ENCODE results near the gene SYNPO2.

SYNPO2 gene

DNA sequence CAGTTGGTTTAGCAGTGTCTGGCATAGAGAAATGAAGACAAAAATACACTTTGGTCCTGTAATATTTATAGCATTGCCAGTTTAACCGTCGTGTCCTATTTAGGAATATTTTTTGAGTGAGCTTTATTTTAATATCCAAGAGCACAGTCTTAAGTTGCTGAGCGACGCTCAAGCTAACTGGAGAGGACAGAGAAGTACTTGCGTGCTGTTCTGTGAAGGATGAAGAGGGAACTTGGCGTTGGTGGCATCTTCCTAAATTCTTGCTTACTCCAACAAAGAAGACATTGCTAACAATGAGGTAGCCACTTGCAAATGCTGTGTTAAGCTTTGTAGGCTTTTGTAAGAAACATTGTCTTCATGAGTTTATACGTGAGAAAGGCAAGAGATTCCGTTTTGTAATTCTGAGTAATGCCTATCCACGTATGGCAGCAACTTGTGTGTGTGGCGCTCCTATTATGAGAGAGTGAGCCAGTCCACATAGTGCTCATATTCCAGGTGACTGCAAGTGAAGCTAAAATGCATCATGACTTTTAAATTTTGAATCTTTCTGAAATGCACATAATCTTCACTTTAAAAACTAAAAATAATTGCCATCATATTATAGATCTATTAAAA, 50.6 kb downstream of the SYNPO2 start:
- DNase-seq (ENCODE audit: low spot score): no peak

GRCh38 chr4:118941149-118941548, 52.5 kb downstream of the SYNPO2 start:
- no peak for DNase-seq (ENCODE audit: low spot score)

- DNase-seq (ENCODE audit: low spot score): no peak
These were observed 53.1 kb downstream of the SYNPO2 start for GRCh38 chr4:118941799-118942198.

DNA sequence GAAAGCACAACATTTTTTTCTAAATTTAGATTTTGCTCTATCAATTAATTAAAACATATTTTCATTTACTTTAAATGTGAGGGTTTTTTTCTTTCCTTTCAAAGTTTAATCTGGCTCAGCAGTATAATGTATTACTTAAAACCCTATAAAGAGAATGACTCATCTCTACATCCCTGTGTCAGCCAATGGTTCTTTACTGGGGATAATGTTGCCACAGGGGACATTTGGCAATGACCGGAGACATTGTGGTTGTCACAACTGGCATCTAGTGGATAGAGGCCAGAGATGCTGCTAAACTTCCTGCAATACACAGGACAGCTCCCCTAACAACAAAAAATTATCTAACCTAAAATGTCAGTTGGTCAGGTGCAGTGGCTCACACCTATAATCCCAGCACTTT, 53.8 kb downstream of the SYNPO2 start:
- no peak for DNase-seq (ENCODE audit: low spot score)

DNA sequence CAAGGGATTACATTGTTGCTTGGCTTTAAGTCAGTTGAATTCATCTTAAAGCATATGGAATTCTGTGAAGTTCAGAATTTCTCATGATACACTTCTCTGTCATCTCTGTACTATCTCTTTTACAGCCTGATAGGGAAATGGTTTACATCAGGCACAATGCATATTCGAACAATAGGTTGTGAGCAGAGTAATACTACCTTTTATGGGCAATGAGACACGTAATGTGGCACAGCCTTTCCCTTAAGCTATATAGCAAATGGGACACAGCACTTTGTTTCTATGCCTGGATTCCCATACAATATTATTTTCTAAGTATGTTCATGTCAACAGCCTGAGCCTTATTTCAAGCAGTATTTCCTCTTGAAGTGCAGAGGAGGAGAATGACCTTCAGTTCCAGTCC, 58.4 kb downstream of the SYNPO2 start:
- DNase-seq (ENCODE audit: low spot score): no peak

GRCh38 chr4:118948545-118949144, 60.0 kb downstream of the SYNPO2 start:
- no peak for DNase-seq (ENCODE audit: low spot score)

- no peak for DNase-seq (ENCODE audit: low spot score)
These were observed 61.6 kb downstream of the SYNPO2 start for GRCh38 chr4:118950224-118950623.

- no peak for DNase-seq (ENCODE audit: low spot score)
These were observed 62.4 kb downstream of the SYNPO2 start for GRCh38 chr4:118950929-118951570.

- DNase-seq (ENCODE audit: low spot score): no peak
These were observed 64.6 kb downstream of the SYNPO2 start for GRCh38 chr4:118953276-118953675.

DNA sequence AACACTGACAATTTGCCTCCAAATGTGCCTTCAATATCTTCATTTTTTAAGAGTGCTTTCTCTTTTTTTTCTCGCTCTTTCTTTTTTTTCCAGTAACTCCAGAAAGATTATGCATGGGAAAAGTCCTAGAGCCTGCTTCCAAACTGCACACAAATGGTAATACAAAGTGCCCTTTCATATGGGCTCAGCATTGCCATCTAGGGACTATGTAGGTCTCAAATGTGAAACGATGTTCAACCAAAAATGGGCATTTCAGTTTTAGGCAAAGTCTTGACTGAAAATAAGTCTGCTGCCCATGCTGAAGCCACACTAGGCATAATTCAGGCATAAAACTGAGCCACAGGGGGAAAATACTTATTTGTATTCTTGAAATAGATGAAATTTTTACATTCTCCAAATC, 65.6 kb downstream of the SYNPO2 start:
- DNase-seq (ENCODE audit: low spot score): no peak

- DNase-seq (ENCODE audit: low spot score): no peak
These were observed 66.9 kb downstream of the SYNPO2 start for GRCh38 chr4:118955515-118955914.

DNA sequence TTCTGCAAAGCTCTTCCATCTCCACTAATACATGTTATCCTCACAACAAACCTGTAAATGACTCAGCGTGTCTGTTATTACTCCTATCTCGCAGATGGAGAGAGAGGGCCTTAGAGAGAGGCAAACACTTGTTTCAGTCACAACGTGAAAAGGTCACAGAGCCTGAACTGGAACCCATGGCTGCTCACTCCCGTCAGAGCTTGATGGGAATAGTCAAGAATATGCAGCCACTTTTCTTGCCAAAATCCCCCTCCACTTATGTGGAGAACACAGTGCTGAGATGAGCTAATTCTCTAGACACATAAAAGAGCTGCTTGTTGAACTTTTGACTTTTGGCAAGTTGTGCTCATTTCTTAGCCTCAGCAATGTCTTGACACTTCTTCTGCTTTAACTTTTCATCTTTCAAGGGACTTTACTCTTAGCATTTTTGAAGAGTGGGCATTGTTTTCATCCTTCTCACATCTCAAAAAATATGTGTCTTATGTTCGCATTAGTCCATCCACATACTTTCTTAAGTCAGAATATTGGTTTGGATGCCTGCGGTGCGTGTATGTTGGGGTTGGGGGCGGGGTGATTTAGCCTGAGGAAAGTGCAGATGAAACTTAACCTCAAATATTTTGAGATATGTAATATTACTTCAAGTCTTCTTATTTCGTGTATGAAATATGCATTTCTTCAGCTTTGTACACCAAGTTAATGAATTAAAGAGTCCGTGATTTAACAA, 69.2 kb downstream of the SYNPO2 start:
- no peak for DNase-seq (ENCODE audit: low spot score)

DNA sequence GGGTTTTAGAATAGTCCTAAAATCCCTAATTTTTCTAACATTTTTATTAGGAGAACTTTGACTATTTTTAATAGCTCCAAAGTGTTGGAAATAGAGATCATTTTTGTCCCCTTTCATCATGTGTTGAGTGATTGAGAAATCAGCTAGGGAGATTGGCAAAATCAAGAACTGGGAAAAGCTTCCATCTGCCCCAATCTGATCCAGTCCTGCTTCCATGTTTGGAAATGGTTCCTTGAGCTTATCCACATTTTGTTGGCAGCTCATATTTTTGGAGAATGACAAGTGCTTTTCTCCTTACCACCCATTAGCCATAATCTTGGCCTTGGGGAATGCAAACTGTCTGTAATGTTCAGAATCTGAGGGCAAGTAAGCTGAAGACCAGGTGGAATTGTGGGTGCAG, 73.9 kb downstream of the SYNPO2 start:
- no peak for DNase-seq (ENCODE audit: low spot score)

DNA sequence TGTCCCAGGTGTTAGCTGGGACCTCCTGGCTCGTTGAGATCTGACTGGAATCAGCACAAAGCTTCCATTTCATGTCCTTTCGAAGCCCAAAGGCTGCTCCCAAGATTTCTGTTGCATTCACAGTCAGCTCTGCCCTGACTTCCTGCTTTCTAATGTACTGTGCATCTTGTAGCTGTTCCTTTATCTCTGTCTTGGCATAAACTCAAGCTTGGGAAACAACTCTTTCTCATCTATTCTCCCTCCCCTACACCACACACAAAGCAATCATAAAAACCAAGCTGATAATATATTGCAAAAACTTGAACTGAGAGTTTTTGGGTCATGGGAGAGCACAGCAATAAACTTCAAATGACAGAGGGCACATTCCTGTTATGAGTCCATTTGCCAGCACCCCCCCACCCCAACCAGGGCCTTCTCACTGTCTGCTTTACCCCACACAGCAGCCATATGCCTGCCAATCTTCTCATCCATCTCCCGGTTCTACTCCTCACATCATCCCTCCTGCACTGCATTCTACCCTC, 76.3 kb downstream of the SYNPO2 start:
- no peak for DNase-seq (ENCODE audit: low spot score)

DNA sequence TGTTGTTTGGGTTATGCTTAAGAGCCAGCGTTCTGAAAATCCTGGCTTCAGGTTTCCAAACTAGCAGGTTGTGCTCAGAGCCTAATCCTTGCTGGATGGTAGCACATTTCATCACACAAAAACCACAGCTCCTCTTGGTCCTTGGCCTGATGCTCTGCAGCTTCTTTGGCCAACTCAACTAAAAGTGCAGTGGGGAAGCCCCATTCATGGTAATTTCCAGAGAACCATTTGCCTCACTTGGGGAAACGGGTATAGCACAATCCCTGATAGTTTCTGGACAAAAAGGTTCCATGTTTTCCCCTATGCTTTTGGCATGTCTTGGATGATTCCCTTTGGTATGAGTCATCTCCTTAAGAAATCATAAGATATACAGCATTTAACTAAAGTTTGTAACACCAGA, 78.7 kb downstream of the SYNPO2 start:
- no peak for DNase-seq (ENCODE audit: low spot score)

DNA sequence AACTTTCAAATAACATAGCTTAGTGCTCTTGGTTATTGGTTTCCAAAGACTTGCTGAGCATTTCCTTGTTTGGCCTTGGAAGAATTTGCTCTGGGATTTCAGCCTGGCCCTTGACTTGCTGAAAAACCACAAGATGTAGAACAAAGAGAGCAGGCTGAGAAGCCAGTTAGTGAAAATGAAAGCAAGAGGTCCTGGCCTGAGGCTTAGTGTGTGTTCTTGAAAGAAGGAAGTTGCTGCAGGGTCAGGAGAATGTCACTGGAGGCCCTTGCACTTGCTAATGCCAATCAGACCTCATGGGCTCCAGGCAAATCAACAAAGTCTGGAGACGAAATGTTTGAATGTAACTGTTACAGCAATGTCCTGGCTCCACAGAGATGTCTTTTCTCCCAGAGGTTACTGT, 79.4 kb downstream of the SYNPO2 start:
- DNase-seq (ENCODE audit: low spot score): no peak

- no peak for DNase-seq (ENCODE audit: low spot score)
These were observed 80.2 kb downstream of the SYNPO2 start for GRCh38 chr4:118968813-118969212.

DNA sequence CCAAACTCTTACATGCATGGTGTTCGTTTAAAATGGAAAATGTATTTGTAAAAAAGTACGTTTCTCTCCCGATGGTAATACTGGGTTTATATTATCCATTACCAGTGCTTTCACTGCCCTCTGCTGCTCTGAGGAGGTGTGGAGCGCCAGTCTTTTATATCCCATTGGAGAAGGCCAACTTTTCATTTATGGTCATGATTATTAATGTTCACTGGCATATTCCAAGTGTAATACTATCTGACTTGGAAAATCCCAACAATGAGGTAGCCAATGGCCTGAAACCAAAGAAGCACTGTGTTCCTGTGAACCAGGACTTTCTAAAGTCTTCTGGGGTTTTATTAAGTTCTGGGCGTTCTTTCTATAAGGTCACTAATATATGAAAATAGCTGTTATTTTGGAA, 80.7 kb downstream of the SYNPO2 start:
- DNase-seq (ENCODE audit: low spot score): no peak

DNA sequence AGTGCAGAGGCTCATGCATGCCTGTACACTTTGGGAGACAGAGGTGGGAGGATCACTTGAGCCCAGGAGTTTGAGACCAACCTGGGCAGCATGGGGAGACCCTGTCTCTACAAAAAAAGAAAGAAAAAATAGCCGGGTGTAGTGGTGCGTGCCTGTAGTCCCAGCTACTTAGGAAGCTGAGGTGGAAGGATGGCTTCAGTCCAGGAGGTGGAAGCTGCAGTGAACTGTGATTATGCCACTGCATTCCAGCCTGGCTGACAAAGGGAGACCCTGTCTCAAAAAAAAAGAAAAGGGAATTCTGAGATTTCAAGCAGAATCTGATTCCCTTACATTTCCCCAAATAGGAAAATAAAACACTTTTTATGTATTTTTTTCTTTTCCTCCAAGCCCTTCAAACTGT, 83.5 kb downstream of the SYNPO2 start:
- no peak for DNase-seq (ENCODE audit: low spot score)

- DNase-seq (ENCODE audit: low spot score): no peak
These were observed 84.6 kb downstream of the SYNPO2 start for GRCh38 chr4:118973295-118973694.

DNA sequence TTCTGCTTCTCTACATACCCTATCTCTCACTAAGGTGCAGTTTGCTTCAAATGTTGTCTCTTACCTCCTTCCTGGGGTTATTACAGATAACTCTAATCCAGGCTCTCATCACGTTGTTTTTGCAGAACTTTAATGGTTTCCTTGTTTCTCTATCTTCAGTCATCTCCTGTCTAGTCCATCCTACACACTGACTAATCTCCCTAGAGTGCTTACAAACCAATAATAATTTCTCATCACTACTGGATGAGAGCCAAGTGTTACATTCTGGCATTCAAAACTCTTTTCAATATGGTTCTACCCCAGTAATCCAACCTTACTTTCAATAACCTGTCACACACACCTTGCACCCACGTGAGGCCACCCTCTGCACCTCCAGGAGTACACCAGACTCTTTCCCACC, 86.1 kb downstream of the SYNPO2 start:
- no peak for DNase-seq (ENCODE audit: low spot score)

DNA sequence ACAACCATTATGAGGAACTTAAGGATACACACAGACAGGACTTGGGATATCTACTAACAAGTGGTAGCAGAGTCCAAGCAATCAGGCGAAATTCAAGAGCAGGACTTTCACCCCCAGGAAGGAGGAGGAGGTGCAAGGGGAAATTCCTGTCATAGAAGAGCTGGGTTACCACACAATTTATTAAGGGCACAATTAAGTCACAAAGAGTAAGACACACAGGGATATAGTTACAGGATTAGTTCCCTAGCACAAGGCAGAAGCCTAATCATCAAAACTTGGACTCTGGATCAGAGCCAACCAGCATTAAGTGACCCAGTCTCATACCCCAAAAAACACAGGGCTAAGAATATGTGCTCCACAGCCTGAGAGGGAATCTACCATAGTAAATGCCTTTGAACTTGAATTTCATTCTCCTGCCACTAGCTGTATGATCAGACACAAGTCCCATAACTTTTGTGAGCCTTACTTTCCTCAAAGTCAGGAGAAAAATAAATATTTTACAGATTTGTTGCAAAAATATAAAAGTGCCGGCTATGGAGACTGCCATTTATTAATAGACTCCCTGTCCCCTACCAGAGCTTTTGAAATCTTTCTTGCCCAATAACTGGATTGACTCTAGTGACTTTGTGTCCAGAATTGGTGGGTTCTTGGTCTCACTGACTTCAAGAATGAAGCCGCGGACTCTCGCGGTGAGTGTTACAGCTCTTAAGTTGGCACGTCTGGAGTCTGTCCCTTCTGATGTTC, 87.0 kb downstream of the SYNPO2 start:
- DNase-seq (ENCODE audit: low spot score): no peak
